B cell (primary cell): ENCODE results near the gene ELAPOR1. TPM values are rescaled to one million over a fixed set of nuclear protein-coding genes. Genes with fewer than 3 reads are reported as not detected.

Experiments used
- ATAC-seq: fragments of 200-7000 bp; cut with Tn5 transposase; one replicate; pipeline ENCODE4 v1.10.0; 2021; ENCODE audit warnings: low read depth, mild to moderate bottlenecking, moderate number of reproducible peaks, moderate library complexity
- CTCF ChIA-PET: fragments of 350-600 bp; sonication (Branson Sonifier 250); formaldehyde crosslinking; loops from one replicate; lab custom pipeline; 2021; ENCODE audit warnings: antibody characterized with exemption, inconsistent platforms; lab: Charles Lee
- POLR2A ChIA-PET: fragments of 350-600 bp; sonication (Branson Sonifier 250); formaldehyde crosslinking; loops from one replicate; lab custom pipeline; 2021; ENCODE audit warnings: antibody characterized with exemption; lab: Charles Lee
- DNase-seq: peaks from one replicate; pipeline ENCODE4 v3.0.0; 2013
- H2AFZ ChIP-seq: 2 replicates; pipeline ENCODE4 v1.6.1; 2012; ENCODE audit warnings: mild to moderate bottlenecking, low read depth, low read length; ENCODE audit not compliant: insufficient read depth, poor library complexity, severe bottlenecking
- H3K27ac ChIP-seq, 2 donors: 1 replicate in 1 of 2; 2 replicates in 1 of 2; pipeline ENCODE4 v1.5.1; 2012 to 2013; ENCODE audit warnings: low read length in 2 of 2, mild to moderate bottlenecking in 2 of 2, moderate library complexity in 1 of 2
- H3K27me3 ChIP-seq, 4 experiments: fragments of 200-600 bp in 1 of 4; sonication (generic) in 1 of 4; replicated peaks in 1 of 4; 1 replicate in 2 of 4; 2 replicates in 2 of 4; pipeline versions ENCODE4 v1.6.1 to v1.7.0; 2013 to 2016; ENCODE audit warnings: low read length in 3 of 4, mild to moderate bottlenecking in 2 of 4, mixed read lengths in 1 of 4, moderate library complexity in 1 of 4; ENCODE audit not compliant: insufficient read depth in 4 of 4, control insufficient read depth in 3 of 4; ENCODE audit errors: control extremely low read depth in 1 of 4
- H3K36me3 ChIP-seq, 2 experiments: replicated peaks in 1 of 2; 1 replicate in 1 of 2; 2 replicates in 1 of 2; pipeline versions ENCODE4 v1.6.1 to v1.7.1; 2013; ENCODE audit warnings: low read length in 1 of 2; ENCODE audit not compliant: insufficient read depth in 2 of 2, control insufficient read depth in 1 of 2; ENCODE audit errors: control extremely low read depth in 1 of 2, extremely low read depth in 1 of 2
- H3K4me1 ChIP-seq, 2 donors: fragments of 200-600 bp in 1 of 2; sonication (generic) in 1 of 2; 1 replicate in 1 of 2; 2 replicates in 1 of 2; pipeline versions ENCODE4 v1.5.1 to v1.6.1; 2013 to 2017; ENCODE audit warnings: low read length in 2 of 2; ENCODE audit not compliant: control insufficient read depth in 2 of 2, insufficient read depth in 2 of 2
- H3K4me2 ChIP-seq: replicated peaks from 2 replicates; pipeline ENCODE3; 2012; ENCODE audit warnings: mild to moderate bottlenecking, low read depth, low read length; ENCODE audit not compliant: poor library complexity, severe bottlenecking
- H3K4me3 ChIP-seq, 5 experiments: fragments of 200-600 bp in 1 of 5; sonication (generic) in 1 of 5; 1 replicate in 3 of 5; 2 replicates in 2 of 5; pipeline versions ENCODE4 v1.5.1 to v1.7.0; 2011 to 2016; ENCODE audit warnings: low read length in 4 of 5, mild to moderate bottlenecking in 4 of 5, low read depth in 2 of 5, control low read depth in 1 of 5, moderate library complexity in 1 of 5; ENCODE audit not compliant: insufficient read depth in 1 of 5; ENCODE audit errors: control extremely low read depth in 1 of 5, extremely low read depth in 1 of 5
- H3K79me2 ChIP-seq: fragments of 200-600 bp; sonication (generic); one replicate; pipeline ENCODE4 v1.6.0; 2016; ENCODE audit warnings: low read length; ENCODE audit not compliant: control insufficient read depth, insufficient read depth
- H3K9ac ChIP-seq: fragments of 200-600 bp; sonication (generic); 2 replicates; pipeline ENCODE4 v1.6.1; 2017; ENCODE audit warnings: mild to moderate bottlenecking, low read length, moderate library complexity
- H3K9me3 ChIP-seq, 3 donors: one replicate each; pipeline versions ENCODE4 v1.6.1 to v1.7.1; 2013; ENCODE audit warnings: low read length in 2 of 3; ENCODE audit not compliant: control insufficient read depth in 2 of 3, insufficient read depth in 1 of 3; ENCODE audit errors: control extremely low read depth in 1 of 3
- H4K20me1 ChIP-seq: 2 replicates; pipeline ENCODE4 v1.6.0; 2012; ENCODE audit warnings: mild to moderate bottlenecking, low read length; ENCODE audit not compliant: insufficient read depth, control insufficient read depth, poor library complexity, severe bottlenecking
- H3K27ac Mint-ChIP-seq: one replicate; pipeline ENCODE4 v1.8.0; 2021; ENCODE audit warnings: mixed read lengths
- H3K27me3 Mint-ChIP-seq: one replicate; pipeline ENCODE4 v1.8.0; 2021; ENCODE audit warnings: mixed read lengths
- H3K4me1 Mint-ChIP-seq: one replicate; pipeline ENCODE4 v1.8.0; 2021; ENCODE audit warnings: mixed read lengths
- H3K4me3 Mint-ChIP-seq: one replicate; pipeline ENCODE4 v1.8.0; 2021; ENCODE audit warnings: mixed read lengths
- H3K9me3 Mint-ChIP-seq: one replicate; pipeline ENCODE4 v1.8.0; 2022; ENCODE audit warnings: mixed read lengths; ENCODE audit not compliant: insufficient read depth
- EZH2 ChIP-seq: IDR thresholded peaks from 2 replicates; pipeline ENCODE4 v1.6.1; 2012; ENCODE audit warnings: borderline replicate concordance, low read depth, mild to moderate bottlenecking, moderate library complexity, low read length; ENCODE audit not compliant: insufficient read depth, poor library complexity, severe bottlenecking
- WGBS: methylation state at CpG from one replicate; pipeline ENCODE4 v1.1.5; 2013; ENCODE audit warnings: missing lambda C conversion rate; ENCODE audit not compliant: insufficient coverage; 5-methylcytosine and 5-hydroxymethylcytosine counted together
- intact Hi-C: fragments of 100-400 bp; cut with micrococcal nuclease; formaldehyde crosslinking; loops from one replicate; pipeline ENCODE4 v1.10.0; 2022
- polyA plus RNA-seq: library from polyadenylated mRNA; depleted of rRNA; stranded (reverse); fragments of >200 nt; gene quantifications from 2 replicates; pipeline ENCODE4 v1.2.3, GENCODE V29; 2012
- total RNA-seq, 2 donors: library from RNA; stranded (reverse); fragments of 120-200 nt in 1 of 2; gene quantifications; 1 replicate in 1 of 2; 2 replicates in 1 of 2; pipeline versions ENCODE4 v1.2.3 to v1.2.4, GENCODE V29; 2013 to 2022
- TF ChIP-seq, protein P1 (sequence below): fragments of 200-600 bp; IDR thresholded peaks from one replicate; pipeline ENCODE4 v1.8.0; 2022; ENCODE audit warnings: antibody characterized with exemption, mild to moderate bottlenecking

Gene ELAPOR1
- total and polyA plus RNA-seq, 2 donors (not counting 1 experiment from before 2014, with no cell fraction given) = 2.2 to 2.3 TPM

- Histone ChIP-seq H3K27ac (no peak overlapping the region), H3K79me2 (no peaks in the 10 kb centered on the region), H3K4me1 (no peaks in the 10 kb centered on the region), H3K27me3 (no peaks in the 10 kb centered on the region), H2AFZ (no peak overlapping the region), H3K36me3 (no peaks in the 10 kb centered on the region), H3K4me2 (no peak overlapping the region), H3K9ac (no peak overlapping the region), H3K9me3 (peaks cover 0 to 2% (median 0%) of the 10 kb centered on the region in 3 donors), H3K4me3 (no peak overlapping the region), H4K20me1 (no peaks in the 10 kb centered on the region)
- no peaks in the 10 kb centered on the region for H3K9me3 Mint-ChIP-seq
- no peak for DNase-seq
- WGBS = 75% methylated on average over 1 of the region's 1 CpG
- intact Hi-C loops = no loop called here
- no peaks in the 10 kb centered on the region for H3K27me3 Mint-ChIP-seq
- POLR2A ChIA-PET = no interaction called here
- TF ChIP-seq EZH2 = no peak
- TF ChIP-seq, protein P1, sequence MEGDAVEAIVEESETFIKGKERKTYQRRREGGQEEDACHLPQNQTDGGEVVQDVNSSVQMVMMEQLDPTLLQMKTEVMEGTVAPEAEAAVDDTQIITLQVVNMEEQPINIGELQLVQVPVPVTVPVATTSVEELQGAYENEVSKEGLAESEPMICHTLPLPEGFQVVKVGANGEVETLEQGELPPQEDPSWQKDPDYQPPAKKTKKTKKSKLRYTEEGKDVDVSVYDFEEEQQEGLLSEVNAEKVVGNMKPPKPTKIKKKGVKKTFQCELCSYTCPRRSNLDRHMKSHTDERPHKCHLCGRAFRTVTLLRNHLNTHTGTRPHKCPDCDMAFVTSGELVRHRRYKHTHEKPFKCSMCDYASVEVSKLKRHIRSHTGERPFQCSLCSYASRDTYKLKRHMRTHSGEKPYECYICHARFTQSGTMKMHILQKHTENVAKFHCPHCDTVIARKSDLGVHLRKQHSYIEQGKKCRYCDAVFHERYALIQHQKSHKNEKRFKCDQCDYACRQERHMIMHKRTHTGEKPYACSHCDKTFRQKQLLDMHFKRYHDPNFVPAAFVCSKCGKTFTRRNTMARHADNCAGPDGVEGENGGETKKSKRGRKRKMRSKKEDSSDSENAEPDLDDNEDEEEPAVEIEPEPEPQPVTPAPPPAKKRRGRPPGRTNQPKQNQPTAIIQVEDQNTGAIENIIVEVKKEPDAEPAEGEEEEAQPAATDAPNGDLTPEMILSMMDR = no peak
- CTCF ChIA-PET = no interaction called here
- no peaks in the 10 kb centered on the region for H3K4me1 Mint-ChIP-seq
- ATAC-seq = no peak
- no peak overlapping the region for H3K4me3 Mint-ChIP-seq
- H3K27ac Mint-ChIP-seq = no peak overlapping the region
These were observed 30.0 kb upstream of the ELAPOR1 start for GRCh38 chr1:109083923-109084322.

DNA sequence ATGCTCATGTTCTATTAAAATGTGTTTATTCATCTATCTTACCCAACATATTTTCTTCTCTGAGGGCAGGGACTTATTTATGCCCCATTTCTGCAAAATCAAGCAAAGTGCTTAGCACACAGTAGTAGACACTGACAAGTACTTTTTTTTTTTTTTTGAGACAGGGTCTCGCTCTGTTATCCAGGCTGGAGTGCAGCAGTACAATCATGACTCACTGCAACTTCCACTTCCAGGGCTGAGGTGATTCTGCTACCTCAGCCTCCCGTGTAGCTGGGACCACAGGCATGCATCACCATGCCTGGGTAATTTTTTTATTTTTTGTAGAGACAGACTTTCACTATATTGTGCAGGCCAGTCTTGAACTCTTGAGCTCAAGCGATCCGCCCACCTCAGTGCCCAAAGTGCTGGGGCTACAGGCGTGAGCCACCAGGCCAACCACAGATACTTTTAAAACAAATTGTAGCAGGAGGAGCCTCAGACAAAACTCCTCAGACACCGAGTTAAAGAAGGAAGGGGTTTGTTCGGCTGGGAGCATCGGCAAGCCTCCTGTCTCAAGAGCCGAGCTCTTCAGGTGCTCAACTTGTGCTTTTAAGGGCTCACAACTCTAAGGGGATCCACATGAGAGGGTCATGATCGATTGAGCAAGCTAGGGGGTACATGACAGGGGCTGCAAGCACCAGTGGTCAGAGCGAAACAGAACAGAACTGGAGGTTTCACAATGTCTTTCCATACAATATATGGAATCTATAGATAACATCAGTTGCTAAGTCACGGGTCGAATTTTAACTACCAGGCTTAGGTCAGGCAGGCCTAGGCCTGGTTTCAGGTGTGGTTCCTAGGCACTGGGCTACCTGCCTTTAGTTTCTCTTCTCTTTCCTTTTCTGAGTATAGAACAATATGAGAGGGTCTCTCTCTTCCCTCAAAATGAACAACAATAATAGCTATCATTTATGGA lies 29.1 kb upstream of the ELAPOR1 start:
- peaks cover 5% of the 10 kb centered on the region for H3K4me1 Mint-ChIP-seq
- POLR2A ChIA-PET = no interaction called here
- ATAC-seq = no peak

More for the DNA sequence above, 29.1 kb upstream of the ELAPOR1 start:
- CTCF ChIA-PET = interaction anchor here (1.0 kb wide), 1 partner anchor 9 kb away, joined by 3 read pairs; the partner anchor contains the start of gene TAF13
- intact Hi-C loops = no loop called here
- Mint-ChIP-seq H3K9me3 (no peaks in the 10 kb centered on the region), H3K27ac (no peak overlapping the region), H3K4me3 (no peak overlapping the region), H3K27me3 (no peaks in the 10 kb centered on the region)
- H3K4me2 ChIP-seq = no peak overlapping the region
- H3K9ac ChIP-seq = no peak overlapping the region
- no peak for DNase-seq
- H4K20me1 ChIP-seq = no peaks in the 10 kb centered on the region
- 98% methylated on average over 7 of the region's 13 CpGs for WGBS
- TF ChIP-seq, protein P1 = no peak
- no peak for TF ChIP-seq EZH2
- H3K9me3 ChIP-seq = peaks cover 0 to 10% (median 0%) of the 10 kb centered on the region in 3 donors
- H3K27ac ChIP-seq = no peak overlapping the region
- no peak overlapping the region for H3K4me3 ChIP-seq
- H3K36me3 ChIP-seq = no peaks in the 10 kb centered on the region
- no peak overlapping the region for H2AFZ ChIP-seq
- peaks cover 3 to 5% of the 10 kb centered on the region in 2 donors for H3K4me1 ChIP-seq
- no peaks in the 10 kb centered on the region for H3K27me3 ChIP-seq
- H3K79me2 ChIP-seq = no peaks in the 10 kb centered on the region
